ELR (cell line): ENCODE measurements around the gene TMTC3.
"Not testable (repeated sequence)": the region's sequence is repeated elsewhere in the genome, so short reads cannot be mapped to it uniquely, and the experiment has no call there.

Source experiments
- DNase-seq: peaks from one replicate; pipeline ENCODE4 v3.0.0-alpha.2; 2015; ENCODE audit warnings: low read depth

Gene TMTC3

GRCh38 chr12:88141774-88142609 is at the start of gene TMTC3, which contains the start of gene CEP290:
Gene TMTC3, plus strand, starts transcription at chr12:88142307. Its CDS starts 6,009 bp downstream, at chr12:88148316.
Gene CEP290, minus strand, starts transcription at chr12:88142088. Its CDS starts 781 bp downstream, at chr12:88141307.
- peak; percentile 100 for DNase-seq

- no peak for DNase-seq
Measured at GRCh38 chr12:88092771-88093170, 49.3 kb upstream of the TMTC3 start.

GRCh38 chr12:88093573-88093972 is 48.5 kb upstream of the TMTC3 start:
- DNase-seq, result no peak

GRCh38 chr12:88108021-88108420 is 34.1 kb upstream of the TMTC3 start:
- peak; percentile 46 for DNase-seq

GRCh38 chr12:88111074-88111652 is 30.9 kb upstream of the TMTC3 start:
- peak; percentile 71 for DNase-seq

GRCh38 chr12:88113871-88114270 is 28.2 kb upstream of the TMTC3 start:
- peak; percentile 58 for DNase-seq

- DNase-seq, result no peak
Measured at GRCh38 chr12:88122666-88123065, 19.4 kb upstream of the TMTC3 start.

GRCh38 chr12:88127099-88127498 is 15.0 kb upstream of the TMTC3 start:
- DNase-seq, result no peak

- no peak for DNase-seq
Measured at GRCh38 chr12:88127855-88128254, 14.3 kb upstream of the TMTC3 start.

- DNase-seq, result no peak
Measured at GRCh38 chr12:88132392-88132791, 9.7 kb upstream of the TMTC3 start.

- not testable (repeated sequence) for DNase-seq
Measured at GRCh38 chr12:88133181-88133580, 8.9 kb upstream of the TMTC3 start.

GRCh38 chr12:88139711-88140110 is 2.4 kb upstream of the TMTC3 start:
- not testable (repeated sequence) for DNase-seq

GRCh38 chr12:88141425-88141773 is 708 bp upstream of the TMTC3 start:
- DNase-seq, result no peak

- DNase-seq, result no peak
Measured at GRCh38 chr12:88142610-88142991, 494 bp downstream of the TMTC3 start.

GRCh38 chr12:88144037-88144436 is 1.9 kb downstream of the TMTC3 start:
- DNase-seq, result no peak

GRCh38 chr12:88144546-88145468 is 2.7 kb downstream of the TMTC3 start:
- DNase-seq, result no peak

- DNase-seq, result no peak
Measured at GRCh38 chr12:88145567-88146505, 3.7 kb downstream of the TMTC3 start.

- DNase-seq, result no peak
Measured at GRCh38 chr12:88150063-88150462, 8.0 kb downstream of the TMTC3 start.

- peak; percentile 75 for DNase-seq
Measured at GRCh38 chr12:88153959-88154358, 11.9 kb downstream of the TMTC3 start.

- DNase-seq, result no peak
Measured at GRCh38 chr12:88156075-88156654, 14.1 kb downstream of the TMTC3 start.

GRCh38 chr12:88163371-88163770 is 21.3 kb downstream of the TMTC3 start:
- no peak for DNase-seq
